Measurements from ENCODE around the gene DYNC2I2. TPM values are rescaled to one million over a fixed set of nuclear protein-coding genes. Genes with fewer than 3 reads are reported as not detected.
A peak's percentile ranks its signal among the peaks of the same experiment; 100 is the strongest.

DYNC2I2 gene
- total RNA-seq, 1 donor from 2014 or later = 49.9 TPM

GRCh38 chr9:128629852-128630545, 26.6 kb downstream of the DYNC2I2 start:
- DNase-seq (ENCODE audit: low spot score in 2 of 2) = no peak
- H3K4me1 ChIP-seq = peaks cover 4 to 19% of the 10 kb centered on the region in 2 donors
- TF ChIP-seq CTCF (IDR thresholded peaks at IDR 0.05) = no peak
- intact Hi-C loops (cut with DNase I) = no loop called here
- peaks cover 76 to 94% of the 10 kb centered on the region in 2 donors for H3K36me3 ChIP-seq
- H3K27me3 ChIP-seq = no peaks in the 10 kb centered on the region
- H3K27ac ChIP-seq = no peak overlapping the region
- H3K9me3 ChIP-seq = no peaks in the 10 kb centered on the region
- H3K4me3 ChIP-seq = no peak overlapping the region

DNA sequence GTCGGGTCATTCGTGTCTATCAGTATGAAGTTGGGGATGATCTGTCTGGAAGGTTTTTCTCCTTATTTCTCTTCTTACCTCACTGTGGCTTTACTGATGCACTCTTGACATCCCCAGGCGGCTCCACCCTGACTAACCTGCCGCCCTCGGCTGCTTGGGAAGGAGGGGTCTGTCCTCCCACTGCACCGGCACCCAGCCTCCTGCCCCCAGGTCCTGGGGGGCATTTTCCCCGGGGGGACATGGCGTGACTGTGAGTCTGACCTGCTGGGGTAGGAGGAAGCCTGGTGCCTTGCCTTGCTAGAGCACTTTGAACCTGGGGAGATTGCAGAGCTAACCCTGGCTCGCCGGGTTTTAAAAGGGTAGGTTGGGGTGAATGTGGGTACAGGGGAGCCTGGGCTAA, 27.5 kb downstream of the DYNC2I2 start:
- intact Hi-C loops (cut with DNase I) = no loop called here
- peaks cover 4 to 12% of the 10 kb centered on the region in 2 donors for H3K4me1 ChIP-seq
- peaks cover 81 to 99% of the 10 kb centered on the region in 2 donors for H3K36me3 ChIP-seq
- H3K27me3 ChIP-seq = no peaks in the 10 kb centered on the region
- H3K9me3 ChIP-seq = no peaks in the 10 kb centered on the region
- TF ChIP-seq CTCF (IDR thresholded peaks at IDR 0.05) = no peak
- H3K4me3 ChIP-seq = no peak overlapping the region
- H3K27ac ChIP-seq = peak overlapping the region in 1 of 2 donors; percentile 59
- DNase-seq (ENCODE audit: low spot score in 2 of 2) = no peak

DNA sequence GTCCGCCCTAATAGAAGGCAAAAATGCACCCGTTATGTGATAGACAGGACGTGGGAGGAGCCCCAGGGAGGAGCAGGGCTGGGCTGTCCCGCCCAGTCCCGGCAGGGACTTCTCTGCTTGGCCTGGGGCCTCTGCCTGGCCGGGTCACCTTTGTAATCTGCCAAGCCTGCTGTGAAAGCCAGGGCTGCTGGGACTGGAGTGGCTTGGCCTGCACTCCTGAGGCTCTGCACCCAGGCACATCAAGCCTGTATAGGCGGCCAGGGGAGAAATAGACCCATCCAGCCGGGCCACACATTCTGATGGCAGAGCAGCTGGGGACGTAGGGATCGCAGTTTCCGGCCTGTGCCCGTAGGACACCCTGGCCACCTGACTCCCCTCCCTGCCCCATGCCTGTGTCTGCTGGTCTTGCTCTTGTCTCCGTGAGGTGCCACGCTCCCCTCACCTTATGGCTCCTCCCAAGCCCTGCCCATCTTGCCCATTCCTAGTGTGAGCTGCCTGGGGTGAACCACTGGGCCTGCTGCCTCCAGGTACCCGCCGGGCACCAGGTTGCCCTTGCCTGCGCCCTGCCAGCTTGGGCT, 28.1 kb downstream of the DYNC2I2 start:
- no peaks in the 10 kb centered on the region for H3K27me3 ChIP-seq
- H3K27ac ChIP-seq = peak overlapping the region; percentile 59 to 67
- peaks cover 79 to 99% of the 10 kb centered on the region in 2 donors for H3K36me3 ChIP-seq

DNA sequence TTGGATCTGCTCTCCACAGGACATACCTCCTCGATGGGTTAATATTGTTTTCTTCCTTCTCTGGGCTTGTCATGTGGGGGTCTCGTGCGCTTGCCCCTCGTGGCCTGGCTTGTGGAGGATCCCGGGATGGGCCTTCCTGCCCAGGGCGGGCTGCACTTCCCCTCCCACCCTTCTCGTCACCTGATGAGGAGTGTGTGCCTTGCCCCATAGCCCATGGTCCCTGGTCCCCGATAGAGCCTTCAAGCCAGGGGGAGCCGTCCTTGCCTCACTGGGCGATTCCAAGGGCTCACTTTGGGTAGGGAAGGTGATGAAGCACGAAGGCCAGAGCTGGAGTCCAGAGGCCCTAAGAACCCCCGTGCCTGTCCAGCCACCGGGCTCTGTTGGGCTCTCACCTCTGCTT, 28.7 kb downstream of the DYNC2I2 start:
- Histone ChIP-seq H3K9me3 (no peaks in the 10 kb centered on the region), H3K4me3 (no peak overlapping the region), H3K27ac (peak overlapping the region; percentile 59 to 67), H3K4me1 (peaks cover 4 to 12% of the 10 kb centered on the region in 2 donors), H3K36me3 (peaks cover 79 to 99% of the 10 kb centered on the region in 2 donors), H3K27me3 (no peaks in the 10 kb centered on the region)
- no peak for DNase-seq (ENCODE audit: low spot score in 2 of 2)
- no peak for TF ChIP-seq CTCF (IDR thresholded peaks at IDR 0.05)
- intact Hi-C loops (cut with DNase I) = no loop called here

More for the DNA sequence above, 28.1 kb downstream of the DYNC2I2 start:
- H3K4me3 ChIP-seq = no peak overlapping the region
- no peaks in the 10 kb centered on the region for H3K9me3 ChIP-seq
- intact Hi-C loops (cut with DNase I) = no loop called here
- H3K4me1 ChIP-seq = peaks cover 4 to 12% of the 10 kb centered on the region in 2 donors
- DNase-seq (ENCODE audit: low spot score in 2 of 2) = peak in 1 of 2 donors; percentile 82
- no peak for TF ChIP-seq CTCF (IDR thresholded peaks at IDR 0.05)

DNA sequence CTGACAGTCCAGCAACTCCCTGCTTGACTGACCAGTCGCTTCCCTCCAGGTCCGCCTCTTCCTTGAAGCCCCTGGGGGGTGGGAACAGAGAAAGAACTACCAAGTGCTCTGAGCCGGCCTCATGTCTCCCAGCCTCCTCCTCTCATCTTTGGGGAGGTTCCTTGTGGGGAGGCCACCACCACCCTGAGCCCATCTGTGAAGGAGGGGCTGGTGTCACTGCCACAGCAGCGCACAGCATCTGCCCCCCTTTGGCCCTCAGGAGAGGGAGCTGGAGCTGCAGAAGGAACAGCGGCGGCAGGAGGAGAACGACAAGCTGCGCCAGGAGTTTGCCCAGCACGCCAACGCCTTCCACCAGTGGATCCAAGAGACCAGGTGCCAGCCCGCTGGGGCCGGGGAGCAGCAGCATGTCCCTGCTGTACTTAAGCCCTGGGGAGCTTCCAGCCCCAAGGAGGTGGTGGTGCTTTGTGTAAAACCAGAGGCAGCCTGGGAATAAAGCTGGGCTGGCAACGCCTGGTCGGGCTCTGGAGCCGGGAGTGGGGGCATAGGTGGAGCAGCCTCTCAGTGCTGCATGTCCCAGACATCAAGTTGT, 29.4 kb downstream of the DYNC2I2 start:
- peaks cover 4 to 12% of the 10 kb centered on the region in 2 donors for H3K4me1 ChIP-seq
- H3K27me3 ChIP-seq = no peaks in the 10 kb centered on the region
- peaks cover 79 to 99% of the 10 kb centered on the region in 2 donors for H3K36me3 ChIP-seq
- peak overlapping the region in 1 of 2 donors; percentile 67 for H3K27ac ChIP-seq
- intact Hi-C loops (cut with DNase I) = no loop called here
- no peaks in the 10 kb centered on the region for H3K9me3 ChIP-seq
- H3K4me3 ChIP-seq = no peak overlapping the region
- no peak for DNase-seq (ENCODE audit: low spot score in 2 of 2)
- no peak for TF ChIP-seq CTCF (IDR thresholded peaks at IDR 0.05)
